ENCODE measurements around the gene KRTAP8-1. TPM values are rescaled to one million over a fixed set of nuclear protein-coding genes. Genes with fewer than 3 reads are reported as not detected.

The KRTAP8-1 gene
- total RNA-seq, 1 donor from 2014 or later = not detected

DNA sequence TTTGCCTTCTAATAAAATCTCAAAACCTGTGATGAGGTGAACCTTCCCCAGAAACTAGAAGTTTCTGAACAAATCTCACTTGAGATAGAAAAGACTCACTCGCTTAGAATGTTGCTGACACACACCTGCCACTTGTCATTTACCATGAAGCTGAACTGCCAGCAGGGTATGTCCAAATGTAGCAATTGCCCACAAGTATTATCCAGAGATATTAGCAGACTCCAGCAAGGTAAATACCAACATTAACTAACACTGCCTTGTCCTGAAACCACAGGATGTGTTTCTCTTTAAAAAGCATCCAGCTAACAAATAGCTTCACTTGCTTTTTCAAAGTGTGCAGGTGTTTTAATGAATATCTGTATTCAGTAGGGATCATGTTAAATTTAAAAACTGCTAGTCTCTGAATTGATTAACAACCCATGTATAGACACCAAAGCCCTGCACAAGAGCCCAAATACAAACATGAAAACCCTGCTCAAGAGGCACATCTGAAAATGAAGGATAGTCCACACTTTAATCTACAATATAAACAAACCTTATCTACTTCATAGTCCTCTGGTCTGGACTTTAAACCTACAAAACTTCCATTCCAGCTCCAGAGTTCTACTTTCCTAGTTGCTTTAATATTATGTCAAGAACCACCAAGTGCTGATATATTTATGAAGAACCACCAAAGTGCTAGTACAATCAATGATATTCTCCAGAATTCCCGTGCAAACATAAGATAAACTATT, 19.3 kb downstream of the KRTAP8-1 start:
- Histone ChIP-seq H3K36me3 (ENCODE audit: control insufficient read depth in 3 of 3, insufficient read depth in 3 of 3, low read length in 3 of 3) (no peaks in the 10 kb centered on the region), H3K9me3 (ENCODE audit: control insufficient read depth in 3 of 3, low read length in 3 of 3) (no peaks in the 10 kb centered on the region)

GRCh38 chr21:30779249-30779648, 33.8 kb downstream of the KRTAP8-1 start:
- no peak overlapping the region for H3K27ac ChIP-seq (ENCODE audit: low read depth, low read length)
- H3K4me3 ChIP-seq (ENCODE audit: low read length in 3 of 3) = no peak overlapping the region
- H3K4me1 ChIP-seq (ENCODE audit: control insufficient read depth in 3 of 3, insufficient read depth in 3 of 3, low read length in 3 of 3) = no peaks in the 10 kb centered on the region
- no peak overlapping the region for H3K9ac ChIP-seq (ENCODE audit: low read depth in 1 of 3, low read length in 3 of 3)
- H3K36me3 ChIP-seq (ENCODE audit: control insufficient read depth in 3 of 3, insufficient read depth in 3 of 3, low read length in 3 of 3) = no peaks in the 10 kb centered on the region
- no peaks in the 10 kb centered on the region for H3K27me3 ChIP-seq (ENCODE audit: control insufficient read depth in 3 of 3, insufficient read depth in 3 of 3, low read length in 3 of 3)
- H3K9me3 ChIP-seq (ENCODE audit: control insufficient read depth in 3 of 3, low read length in 3 of 3) = no peaks in the 10 kb centered on the region

More for the DNA sequence above, 19.3 kb downstream of the KRTAP8-1 start:
- no peak overlapping the region for H3K4me3 ChIP-seq (ENCODE audit: low read length in 3 of 3)
- no peak overlapping the region for H3K9ac ChIP-seq (ENCODE audit: low read depth in 1 of 3, low read length in 3 of 3)
- no peak overlapping the region for H3K27ac ChIP-seq (ENCODE audit: low read depth, low read length)
- no peaks in the 10 kb centered on the region for H3K4me1 ChIP-seq (ENCODE audit: control insufficient read depth in 3 of 3, insufficient read depth in 3 of 3, low read length in 3 of 3)
- no peaks in the 10 kb centered on the region for H3K27me3 ChIP-seq (ENCODE audit: control insufficient read depth in 3 of 3, insufficient read depth in 3 of 3, low read length in 3 of 3)

DNA sequence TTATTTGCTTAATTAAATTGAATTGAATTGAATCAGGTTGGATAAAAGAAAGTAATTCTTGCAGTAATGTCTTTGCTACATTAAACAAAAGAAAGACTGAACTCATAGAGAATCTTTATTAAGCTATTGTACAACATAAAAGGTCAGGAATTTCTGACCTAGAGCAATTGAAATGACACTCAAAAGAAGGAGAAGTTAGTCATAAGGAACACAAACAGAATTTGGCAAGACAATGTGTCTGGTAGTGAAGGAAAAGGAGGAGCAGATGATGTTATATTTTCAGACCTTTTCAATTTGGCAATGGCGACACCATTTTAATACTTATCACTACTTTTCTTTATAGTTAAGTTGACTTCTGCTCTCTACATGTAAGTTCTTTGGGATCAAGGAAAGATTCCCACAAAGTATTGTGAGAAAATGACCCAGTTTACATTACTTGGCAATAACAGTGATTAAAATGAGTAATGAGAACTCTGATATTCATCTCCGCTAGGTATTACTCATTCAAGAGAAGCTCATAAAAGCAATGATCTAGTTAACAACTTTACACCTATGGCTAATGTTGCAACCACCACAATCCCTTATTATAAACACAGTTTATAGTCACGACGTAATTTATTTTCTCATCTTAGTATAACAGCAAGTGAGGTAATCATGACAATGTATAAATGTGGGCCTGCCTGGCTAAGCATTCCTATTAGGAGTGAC, 43.2 kb downstream of the KRTAP8-1 start:
- no peak overlapping the region for H3K9ac ChIP-seq (ENCODE audit: low read depth in 1 of 3, low read length in 3 of 3)
- no peak overlapping the region for H3K4me3 ChIP-seq (ENCODE audit: low read length in 3 of 3)
- no peaks in the 10 kb centered on the region for H3K36me3 ChIP-seq (ENCODE audit: control insufficient read depth in 3 of 3, insufficient read depth in 3 of 3, low read length in 3 of 3)
- H3K27ac ChIP-seq (ENCODE audit: low read depth, low read length) = no peak overlapping the region
- H3K27me3 ChIP-seq (ENCODE audit: control insufficient read depth in 3 of 3, insufficient read depth in 3 of 3, low read length in 3 of 3) = no peaks in the 10 kb centered on the region
- no peaks in the 10 kb centered on the region for H3K4me1 ChIP-seq (ENCODE audit: control insufficient read depth in 3 of 3, insufficient read depth in 3 of 3, low read length in 3 of 3)
- peaks cover 0 to 2% (median 0%) of the 10 kb centered on the region in 3 donors for H3K9me3 ChIP-seq (ENCODE audit: control insufficient read depth in 3 of 3, low read length in 3 of 3)

Small RNA genes within 50 kb of the gene (small RNA-seq; reads per million reads assigned to genes)
- gene AP000244.1 = not detected
- gene KRTAP8-2P = not detected
- gene KRTAP8-3P = not detected

Other genes with a start within 250 kb of the KRTAP8-1 start
- not detected for gene KRTAP22-2, start 222.9 kb downstream of the KRTAP8-1 start, total RNA-seq
- gene KRTAP6-3, start 220.8 kb downstream of the KRTAP8-1 start, total RNA-seq = not detected
- not detected for gene KRTAP6-2, start 214.4 kb downstream of the KRTAP8-1 start, total RNA-seq
- not detected for gene KRTAP22-1, start 212.2 kb downstream of the KRTAP8-1 start, total RNA-seq
- gene KRTAP6-1, start 199.3 kb downstream of the KRTAP8-1 start, total RNA-seq = not detected
- gene KRTAP20-1, start 196.8 kb downstream of the KRTAP8-1 start, total RNA-seq = not detected
- gene KRTAP20-4, start 192.6 kb downstream of the KRTAP8-1 start, total RNA-seq = not detected
- not detected for gene KRTAP20-2, start 178.1 kb downstream of the KRTAP8-1 start, total RNA-seq
- gene KRTAP20-3, start 170.4 kb downstream of the KRTAP8-1 start, total RNA-seq = not detected
- gene KRTAP21-3, start 94.5 kb downstream of the KRTAP8-1 start, total RNA-seq = not detected
- not detected for gene KRTAP21-2, start 66.0 kb downstream of the KRTAP8-1 start, total RNA-seq
- not detected for gene KRTAP21-1, start 57.8 kb downstream of the KRTAP8-1 start, total RNA-seq
- gene KRTAP7-1, start 16.5 kb upstream of the KRTAP8-1 start, total RNA-seq = not detected
- not detected for gene KRTAP11-1, start 68.3 kb upstream of the KRTAP8-1 start, total RNA-seq
- gene KRTAP19-8, start 225.2 kb upstream of the KRTAP8-1 start, total RNA-seq = not detected

All from skeletal muscle tissue (tissue), 5 donors.